Nephron (organoid): Measurements from ENCODE around the gene EPM2A.

Experiments
- H3K27ac Mint-ChIP-seq, 3 experiments: 2 replicates each; pipeline ENCODE4 v1.8.0; 2020; ENCODE audit warnings: mixed read lengths in 3 of 3, mild to moderate bottlenecking in 2 of 3, moderate library complexity in 1 of 3
- H3K27me3 Mint-ChIP-seq: 2 replicates; pipeline ENCODE4 v1.8.0; 2021; ENCODE audit warnings: low read depth, mild to moderate bottlenecking, moderate library complexity, mixed read lengths
- H3K36me3 Mint-ChIP-seq: 2 replicates; pipeline ENCODE4 v1.8.0; 2020; ENCODE audit warnings: low read depth, mixed read lengths
- H3K4me1 Mint-ChIP-seq: 2 replicates; pipeline ENCODE4 v1.8.0; 2020; ENCODE audit warnings: mixed read lengths
- H3K4me3 Mint-ChIP-seq, 3 experiments: 2 replicates each; pipeline ENCODE4 v1.8.0; 2020; ENCODE audit warnings: mild to moderate bottlenecking in 3 of 3, mixed read lengths in 3 of 3, moderate library complexity in 2 of 3
- H3K9me3 Mint-ChIP-seq: 2 replicates; pipeline ENCODE4 v1.8.0; 2020; ENCODE audit warnings: mixed read lengths
- TF ChIP-seq, protein P1 (sequence below), 3 experiments: fragments of 200-600 bp; sonication (generic); IDR thresholded peaks; one replicate each; pipeline ENCODE4 v1.5.0; 2021; ENCODE audit warnings: antibody characterized with exemption in 3 of 3; ENCODE audit not compliant: unreplicated experiment in 3 of 3

The EPM2A gene

DNA sequence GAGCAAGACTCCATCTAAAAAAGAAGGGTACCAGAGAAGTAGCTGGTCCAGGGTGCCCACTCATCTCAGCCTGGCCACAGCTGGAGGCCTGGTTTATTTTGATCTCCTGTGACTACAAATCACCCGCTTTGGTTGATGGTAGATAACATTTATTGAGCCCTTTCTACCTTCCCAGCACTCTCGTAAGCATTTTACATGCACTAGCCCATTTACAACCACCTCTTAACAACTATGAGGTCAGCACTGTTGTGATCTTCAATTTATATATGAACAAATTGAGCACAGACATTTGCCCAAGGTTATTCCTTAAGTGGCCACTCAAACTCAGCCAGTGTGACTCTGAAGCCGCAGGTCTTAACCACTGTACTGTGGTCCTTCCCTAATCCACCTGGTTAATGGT is 104.7 kb downstream of the EPM2A start:
- Mint-ChIP-seq H3K4me1 (no peaks in the 10 kb centered on the region), H3K27me3 (peaks cover 3% of the 10 kb centered on the region), H3K36me3 (peaks cover 3% of the 10 kb centered on the region), H3K27ac (no peak overlapping the region), H3K4me3 (no peak overlapping the region), H3K9me3 (no peaks in the 10 kb centered on the region)
- TF ChIP-seq, protein P1, sequence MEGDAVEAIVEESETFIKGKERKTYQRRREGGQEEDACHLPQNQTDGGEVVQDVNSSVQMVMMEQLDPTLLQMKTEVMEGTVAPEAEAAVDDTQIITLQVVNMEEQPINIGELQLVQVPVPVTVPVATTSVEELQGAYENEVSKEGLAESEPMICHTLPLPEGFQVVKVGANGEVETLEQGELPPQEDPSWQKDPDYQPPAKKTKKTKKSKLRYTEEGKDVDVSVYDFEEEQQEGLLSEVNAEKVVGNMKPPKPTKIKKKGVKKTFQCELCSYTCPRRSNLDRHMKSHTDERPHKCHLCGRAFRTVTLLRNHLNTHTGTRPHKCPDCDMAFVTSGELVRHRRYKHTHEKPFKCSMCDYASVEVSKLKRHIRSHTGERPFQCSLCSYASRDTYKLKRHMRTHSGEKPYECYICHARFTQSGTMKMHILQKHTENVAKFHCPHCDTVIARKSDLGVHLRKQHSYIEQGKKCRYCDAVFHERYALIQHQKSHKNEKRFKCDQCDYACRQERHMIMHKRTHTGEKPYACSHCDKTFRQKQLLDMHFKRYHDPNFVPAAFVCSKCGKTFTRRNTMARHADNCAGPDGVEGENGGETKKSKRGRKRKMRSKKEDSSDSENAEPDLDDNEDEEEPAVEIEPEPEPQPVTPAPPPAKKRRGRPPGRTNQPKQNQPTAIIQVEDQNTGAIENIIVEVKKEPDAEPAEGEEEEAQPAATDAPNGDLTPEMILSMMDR (IDR thresholded peaks at IDR 0.05; ENCODE audit: unreplicated experiment in 3 of 3) = no peak

DNA sequence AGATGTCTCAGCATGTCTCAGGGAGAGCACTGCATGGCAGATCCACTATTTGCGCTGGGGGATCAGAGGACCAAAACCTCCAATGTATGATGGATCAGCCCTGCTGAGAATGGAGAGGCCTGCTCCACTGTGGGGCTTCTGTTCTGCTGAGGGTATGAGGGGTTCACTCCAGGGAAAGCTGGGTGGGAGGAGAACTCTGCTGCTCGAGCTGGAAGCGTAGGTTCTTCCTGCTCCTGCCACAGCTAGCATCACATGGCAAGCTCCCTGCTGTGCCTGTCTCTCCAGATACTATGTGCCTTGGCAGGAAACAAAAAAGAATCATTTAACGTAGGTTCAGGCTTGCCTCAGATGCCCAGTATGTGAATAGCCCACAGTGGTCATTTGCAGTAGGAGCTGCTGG is 105.8 kb downstream of the EPM2A start:
- H3K27me3 Mint-ChIP-seq = peaks cover 3% of the 10 kb centered on the region
- no peak overlapping the region for H3K4me3 Mint-ChIP-seq

DNA sequence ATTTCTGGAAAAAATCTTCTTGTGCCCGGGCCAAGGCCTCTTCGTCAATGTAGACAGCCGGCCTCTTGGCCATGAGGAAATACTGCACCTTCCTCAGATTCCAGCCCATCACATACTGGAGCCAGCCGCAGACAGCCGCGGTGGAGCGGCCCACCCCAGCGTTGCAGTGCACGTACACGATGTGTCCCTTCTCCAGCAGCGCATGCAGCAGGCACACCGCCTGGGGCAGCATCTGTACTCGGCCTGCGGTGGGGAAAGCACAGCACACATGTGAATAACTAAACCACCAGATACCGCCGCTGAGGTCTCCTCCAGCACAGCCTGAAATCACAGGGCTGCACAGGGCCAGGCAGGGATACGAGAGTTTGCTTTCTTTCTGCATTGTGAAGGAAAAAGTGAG is 107.9 kb downstream of the EPM2A start:
- Mint-ChIP-seq H3K36me3 (peaks cover 3% of the 10 kb centered on the region), H3K27ac (no peak overlapping the region), H3K27me3 (peaks cover 3% of the 10 kb centered on the region), H3K4me1 (no peaks in the 10 kb centered on the region), H3K4me3 (no peak overlapping the region), H3K9me3 (no peaks in the 10 kb centered on the region)
- TF ChIP-seq, protein P1 (IDR thresholded peaks at IDR 0.05; ENCODE audit: unreplicated experiment in 3 of 3) = no peak

More for the DNA sequence above, 105.8 kb downstream of the EPM2A start:
- peaks cover 3% of the 10 kb centered on the region for H3K36me3 Mint-ChIP-seq
- no peak overlapping the region for H3K27ac Mint-ChIP-seq
- H3K9me3 Mint-ChIP-seq = no peaks in the 10 kb centered on the region
- no peaks in the 10 kb centered on the region for H3K4me1 Mint-ChIP-seq
- TF ChIP-seq, protein P1 (IDR thresholded peaks at IDR 0.05; ENCODE audit: unreplicated experiment in 3 of 3) = no peak

DNA sequence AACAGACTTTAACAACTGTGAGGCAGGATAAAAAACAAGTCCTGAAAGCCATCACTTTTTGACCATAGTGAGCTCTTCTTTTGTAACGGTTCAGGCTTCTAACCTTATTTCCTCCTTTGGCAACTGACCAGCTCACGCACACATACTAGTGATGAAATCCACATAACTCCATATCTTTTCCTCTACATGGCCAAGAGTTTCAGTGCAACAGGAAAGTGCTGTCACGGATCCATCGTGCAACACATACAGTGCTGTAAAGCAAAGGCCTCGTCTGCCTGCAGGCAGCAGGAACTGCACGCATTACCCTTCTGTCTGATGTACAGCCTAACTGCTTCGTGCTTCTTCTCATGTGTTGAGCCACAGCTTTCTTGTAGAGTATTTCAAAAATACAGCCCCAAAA is 108.5 kb downstream of the EPM2A start:
- Mint-ChIP-seq H3K36me3 (peaks cover 3% of the 10 kb centered on the region), H3K4me1 (no peaks in the 10 kb centered on the region), H3K4me3 (no peak overlapping the region), H3K27ac (no peak overlapping the region), H3K27me3 (peaks cover 3% of the 10 kb centered on the region), H3K9me3 (no peaks in the 10 kb centered on the region)
- TF ChIP-seq, protein P1 (IDR thresholded peaks at IDR 0.05; ENCODE audit: unreplicated experiment in 3 of 3) = no peak

DNA sequence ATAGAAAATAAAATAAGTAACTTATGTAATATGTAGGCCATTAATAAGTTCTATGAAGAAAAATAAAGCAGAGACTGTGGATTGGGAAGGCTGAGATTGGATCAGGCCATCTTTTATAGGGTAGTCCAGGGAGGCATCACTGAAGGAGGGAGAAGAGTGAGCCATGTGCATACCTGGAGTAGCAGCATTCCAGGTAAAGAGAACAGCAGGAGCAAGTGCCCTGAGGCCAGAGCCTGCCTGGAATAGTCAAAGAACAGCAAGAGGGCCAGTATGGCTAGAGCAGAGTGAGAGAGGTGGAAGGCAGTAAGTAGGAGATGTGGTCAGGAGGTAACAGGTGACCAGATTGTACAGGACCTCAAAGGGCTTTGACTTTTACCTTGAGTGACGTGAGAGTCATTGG is 112.1 kb downstream of the EPM2A start:
- no peaks in the 10 kb centered on the region for H3K27me3 Mint-ChIP-seq
- peaks cover 3% of the 10 kb centered on the region for H3K36me3 Mint-ChIP-seq
- no peaks in the 10 kb centered on the region for H3K9me3 Mint-ChIP-seq
- H3K4me1 Mint-ChIP-seq = no peaks in the 10 kb centered on the region
- no peak overlapping the region for H3K27ac Mint-ChIP-seq
- TF ChIP-seq, protein P1 (IDR thresholded peaks at IDR 0.05; ENCODE audit: unreplicated experiment in 3 of 3) = no peak
- H3K4me3 Mint-ChIP-seq = no peak overlapping the region

DNA sequence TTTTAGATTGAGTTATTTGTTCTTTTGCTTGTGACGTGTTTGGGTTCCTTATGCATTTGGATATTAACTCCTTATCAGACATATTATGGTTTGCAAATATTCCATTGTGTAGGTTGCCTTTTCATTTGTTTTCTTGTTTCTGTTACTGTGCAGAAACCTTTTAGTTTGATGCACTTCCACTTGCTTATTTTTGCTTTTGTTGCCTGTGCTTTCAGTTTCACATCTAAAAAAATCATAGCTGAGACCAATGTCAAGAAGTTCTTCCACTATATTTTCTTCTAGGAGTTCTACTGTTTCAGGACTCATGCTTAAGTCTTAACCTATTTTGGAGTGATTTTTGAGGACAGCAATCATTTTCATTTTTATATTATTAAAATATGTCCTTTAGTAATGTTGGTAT is 113.5 kb downstream of the EPM2A start:
- no peak overlapping the region for H3K4me3 Mint-ChIP-seq
- H3K36me3 Mint-ChIP-seq = peaks cover under 1% of the 10 kb centered on the region
- H3K4me1 Mint-ChIP-seq = no peaks in the 10 kb centered on the region
- TF ChIP-seq, protein P1 (IDR thresholded peaks at IDR 0.05; ENCODE audit: unreplicated experiment in 3 of 3) = no peak
- no peak overlapping the region for H3K27ac Mint-ChIP-seq
- H3K9me3 Mint-ChIP-seq = no peaks in the 10 kb centered on the region
- H3K27me3 Mint-ChIP-seq = no peaks in the 10 kb centered on the region
